Measurements from ENCODE around the gene DCLK1. TPM values are rescaled to one million over a fixed set of nuclear protein-coding genes. Genes with fewer than 3 reads are reported as not detected.

The DCLK1 gene
- total RNA-seq, 1 experiment from 2014 or later: 0.10 TPM

DNA sequence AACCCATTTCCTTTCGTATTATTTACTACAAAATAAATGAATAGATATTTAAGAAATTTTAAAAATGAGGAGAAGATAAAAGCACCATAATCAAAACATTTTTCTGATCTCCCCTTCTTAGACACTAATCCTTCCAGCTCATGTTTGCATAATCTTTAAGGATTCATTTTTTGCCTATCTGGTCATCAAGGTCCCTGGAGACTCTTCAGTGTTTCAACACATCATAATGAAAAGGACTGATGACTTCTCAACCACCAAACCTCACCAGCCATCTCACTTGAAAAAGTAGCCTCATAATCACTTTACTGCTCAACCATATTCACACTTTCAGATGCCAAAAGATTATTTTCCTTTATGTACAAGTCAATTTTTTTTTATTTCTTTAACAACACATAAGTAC, 80.1 kb downstream of the DCLK1 start (continued):
- TF ChIP-seq, protein P1, sequence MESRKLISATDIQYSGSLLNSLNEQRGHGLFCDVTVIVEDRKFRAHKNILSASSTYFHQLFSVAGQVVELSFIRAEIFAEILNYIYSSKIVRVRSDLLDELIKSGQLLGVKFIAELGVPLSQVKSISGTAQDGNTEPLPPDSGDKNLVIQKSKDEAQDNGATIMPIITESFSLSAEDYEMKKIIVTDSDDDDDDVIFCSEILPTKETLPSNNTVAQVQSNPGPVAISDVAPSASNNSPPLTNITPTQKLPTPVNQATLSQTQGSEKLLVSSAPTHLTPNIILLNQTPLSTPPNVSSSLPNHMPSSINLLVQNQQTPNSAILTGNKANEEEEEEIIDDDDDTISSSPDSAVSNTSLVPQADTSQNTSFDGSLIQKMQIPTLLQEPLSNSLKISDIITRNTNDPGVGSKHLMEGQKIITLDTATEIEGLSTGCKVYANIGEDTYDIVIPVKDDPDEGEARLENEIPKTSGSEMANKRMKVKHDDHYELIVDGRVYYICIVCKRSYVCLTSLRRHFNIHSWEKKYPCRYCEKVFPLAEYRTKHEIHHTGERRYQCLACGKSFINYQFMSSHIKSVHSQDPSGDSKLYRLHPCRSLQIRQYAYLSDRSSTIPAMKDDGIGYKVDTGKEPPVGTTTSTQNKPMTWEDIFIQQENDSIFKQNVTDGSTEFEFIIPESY (IDR thresholded peaks at IDR 0.05; ENCODE audit: extremely low read depth, insufficient replicate concordance, low read length): no peak
- TF ChIP-seq EZH2phosphoT487 (IDR thresholded peaks at IDR 0.05; ENCODE audit: borderline replicate concordance): no peak

DNA sequence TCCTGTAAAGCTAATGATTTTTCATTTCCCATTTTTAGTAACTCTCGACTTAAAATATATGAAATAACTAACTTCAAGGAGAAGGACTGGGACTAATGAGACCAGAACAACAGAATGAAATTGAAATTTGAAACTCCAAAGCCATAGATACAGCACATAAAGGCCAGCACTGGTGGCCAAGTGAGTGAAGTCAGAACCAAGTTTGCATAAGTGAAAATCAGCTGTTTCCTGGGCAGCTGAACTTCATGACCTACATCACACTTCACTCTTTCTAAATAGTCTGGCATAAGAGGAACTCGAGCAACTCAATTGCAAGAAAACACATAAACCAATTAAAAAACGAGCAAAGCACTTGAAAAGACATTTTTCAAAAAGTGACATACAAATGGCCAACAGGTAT, 84.5 kb downstream of the DCLK1 start:
- no peak overlapping the region for H2AFZ ChIP-seq (ENCODE audit: low read depth, low read length, poor library complexity, severe bottlenecking)
- no peaks in the 10 kb centered on the region for H3K36me3 ChIP-seq (ENCODE audit: control insufficient read depth in 1 of 2, insufficient read depth in 2 of 2, low read length in 2 of 2)
- H3K79me2 ChIP-seq (ENCODE audit: insufficient read depth, low read length): no peaks in the 10 kb centered on the region
- BruUV-seq (replicated peaks): no TSS peak
- H3K4me3 ChIP-seq (replicated peaks in 1 of 2; ENCODE audit: low read depth in 1 of 2, low read length in 2 of 2): no peak overlapping the region
- H4K20me1 ChIP-seq (ENCODE audit: insufficient read depth): no peaks in the 10 kb centered on the region
- POLR2A ChIA-PET: no interaction called here
- DNase-seq (ENCODE audit: low read depth, low spot score) (no peak), ATAC-seq (no peak)
- RAD21 ChIA-PET (ENCODE audit: low non-redundant PET in 1 of 2, low total read pairs in 2 of 2, uncharacterized antibody in 2 of 2, unreplicated experiment in 2 of 2): no interaction called here
- H3K27ac ChIP-seq (ENCODE audit: low read depth, low read length): no peak overlapping the region
- peaks cover 0 to 14% of the 10 kb centered on the region in 2 experiments; a peak in 1 of 4 replicates for H3K9me3 ChIP-seq (ENCODE audit: control insufficient read depth in 1 of 2, insufficient read depth in 1 of 2, low read depth in 1 of 2, low read length in 2 of 2)
- intact Hi-C loops (cut with micrococcal nuclease): no loop called here
- TF ChIP-seq ELF1 (IDR thresholded peaks at IDR 0.05; ENCODE audit: borderline replicate concordance, low read depth): no peak
- CTCF ChIA-PET: no interaction called here
- H3K9ac ChIP-seq (ENCODE audit: low read length): no peak overlapping the region
- H3K4me1 ChIP-seq (ENCODE audit: control insufficient read depth in 1 of 2, insufficient read depth in 2 of 2, low read length in 2 of 2): no peaks in the 10 kb centered on the region
- H3K4me2 ChIP-seq (ENCODE audit: low read length): no peak overlapping the region
- H3K27me3 ChIP-seq (ENCODE audit: insufficient read depth, low read length): no peaks in the 10 kb centered on the region
- no peaks in the 10 kb centered on the region for H3K9me2 ChIP-seq (ENCODE audit: insufficient read depth)

- Histone ChIP-seq H3K27me3 (ENCODE audit: insufficient read depth, low read length) (no peaks in the 10 kb centered on the region), H3K4me3 (replicated peaks in 1 of 2; ENCODE audit: low read depth in 1 of 2, low read length in 2 of 2) (no peak overlapping the region), H3K9me2 (ENCODE audit: insufficient read depth) (no peaks in the 10 kb centered on the region), H3K36me3 (ENCODE audit: control insufficient read depth in 1 of 2, insufficient read depth in 2 of 2, low read length in 2 of 2) (no peaks in the 10 kb centered on the region), H4K20me1 (ENCODE audit: insufficient read depth) (no peaks in the 10 kb centered on the region), H3K9ac (ENCODE audit: low read length) (no peak overlapping the region), H3K9me3 (ENCODE audit: control insufficient read depth in 1 of 2, insufficient read depth in 1 of 2, low read depth in 1 of 2, low read length in 2 of 2) (peaks cover 0 to 10% of the 10 kb centered on the region in 2 experiments; a peak in 1 of 4 replicates), H3K4me1 (ENCODE audit: control insufficient read depth in 1 of 2, insufficient read depth in 2 of 2, low read length in 2 of 2) (no peaks in the 10 kb centered on the region), H2AFZ (ENCODE audit: low read depth, low read length, poor library complexity, severe bottlenecking) (no peak overlapping the region), H3K79me2 (ENCODE audit: insufficient read depth, low read length) (no peaks in the 10 kb centered on the region), H3K4me2 (ENCODE audit: low read length) (no peak overlapping the region), H3K27ac (ENCODE audit: low read depth, low read length) (no peak overlapping the region)
- ChIA-PET POLR2A (no interaction called here), RAD21 (ENCODE audit: low non-redundant PET in 1 of 2, low total read pairs in 2 of 2, uncharacterized antibody in 2 of 2, unreplicated experiment in 2 of 2) (no interaction called here), CTCF (no interaction called here)
- intact Hi-C loops (cut with micrococcal nuclease): no loop called here
- DNase-seq (ENCODE audit: low read depth, low spot score): no peak
- no peak for ATAC-seq
- TF ChIP-seq YY1 (IDR thresholded peaks at IDR 0.05; ENCODE audit: extremely low read depth, insufficient replicate concordance, low read depth, low read length) (no peak), CBX3 (IDR thresholded peaks at IDR 0.05; ENCODE audit: low read depth) (no peak), TCF7L2 (IDR thresholded peaks at IDR 0.05; ENCODE audit: borderline replicate concordance, extremely low read depth, insufficient read depth, insufficient read length) (no peak), EZH2phosphoT487 (IDR thresholded peaks at IDR 0.05; ENCODE audit: borderline replicate concordance) (no peak), SP1 (IDR thresholded peaks at IDR 0.05; ENCODE audit: low read depth) (no peak), ELF1 (IDR thresholded peaks at IDR 0.05; ENCODE audit: borderline replicate concordance, low read depth) (no peak), SRF (IDR thresholded peaks at IDR 0.05; ENCODE audit: low read depth) (no peak), JUND (IDR thresholded peaks at IDR 0.05) (no peak), CTCF (IDR thresholded peaks at IDR 0.05 in 2 of 3, conservative IDR thresholded peaks at IDR 0.05 in 1 of 3; ENCODE audit: borderline replicate concordance in 1 of 3, insufficient read depth in 1 of 3, low read depth in 2 of 3, low read length in 2 of 3) (no peak), POLR2AphosphoS5 (IDR thresholded peaks at IDR 0.05; ENCODE audit: low read depth, low read length) (no peak)
- TF ChIP-seq, protein P2, sequence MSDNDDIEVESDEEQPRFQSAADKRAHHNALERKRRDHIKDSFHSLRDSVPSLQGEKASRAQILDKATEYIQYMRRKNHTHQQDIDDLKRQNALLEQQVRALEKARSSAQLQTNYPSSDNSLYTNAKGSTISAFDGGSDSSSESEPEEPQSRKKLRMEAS (IDR thresholded peaks at IDR 0.05): no peak
- BruUV-seq (replicated peaks): no TSS peak
Observed at GRCh38 chr13:36038785-36039555, 92.2 kb downstream of the DCLK1 start.
